SK-N-SH (cell line): ENCODE data around the gene NEU4. TPM values are rescaled to one million over a fixed set of nuclear protein-coding genes. Genes with fewer than 3 reads are reported as not detected.
A peak's percentile ranks its signal among the peaks of the same experiment; 100 is the strongest.

ENCODE experiments used
- CTCF ChIA-PET: fragments of 300-600, 350-600 bp; formaldehyde crosslinking; extraction: SDS; loops from one replicate; lab custom pipeline; 2021; lab: Yijun Ruan, JAX
- POLR2A ChIA-PET: fragments of 350-600 bp; sonication (Branson Sonifier 250); formaldehyde crosslinking; extraction: SDS; loops from one replicate; lab custom pipeline; 2020; ENCODE audit warnings: antibody characterized with exemption, inconsistent platforms; lab: Yijun Ruan, JAX
- DNase-seq: peaks from one replicate; pipeline ENCODE4 v3.0.0; 2012
- H2AFZ ChIP-seq: fragments of 200-600 bp; sonication (generic); 2 replicates; pipeline ENCODE4 v1.8.1; 2016; ENCODE audit warnings: antibody characterized with exemption, mild to moderate bottlenecking, low read depth
- H3F3A ChIP-seq: fragments of 200-600 bp; sonication (generic); replicated peaks from 2 replicates; pipeline ENCODE3; 2016; ENCODE audit warnings: antibody characterized with exemption, mild to moderate bottlenecking; ENCODE audit not compliant: insufficient read depth
- H3K27ac ChIP-seq, 2 experiments: fragments of 200-500 bp in 1 of 2; fragments of 200-600 bp in 1 of 2; sonication (Bioruptor generic) in 1 of 2; sonication (generic), shearing (Covaris generic) in 1 of 2; 2 replicates each; pipeline versions ENCODE4 v1.5.1 to v1.6.1; 2014 to 2016; ENCODE audit warnings: low read depth in 2 of 2, inconsistent platforms in 1 of 2, low read length in 1 of 2, mild to moderate bottlenecking in 1 of 2, mixed read lengths in 1 of 2
- H3K27me3 ChIP-seq: fragments of 200-600 bp; sonication (generic), shearing (Covaris generic); 2 replicates; pipeline ENCODE4 v1.6.1; 2016; ENCODE audit warnings: mixed run types; ENCODE audit not compliant: insufficient read depth
- H3K36me3 ChIP-seq, 2 experiments: fragments of 200-500 bp in 1 of 2; fragments of 200-600 bp in 1 of 2; sonication (Bioruptor generic) in 1 of 2; sonication (generic) in 1 of 2; replicated peaks in 1 of 2; 2 replicates each; pipeline versions ENCODE3 to v1.5.1; 2014 to 2016; ENCODE audit warnings: low read length in 1 of 2, mild to moderate bottlenecking in 1 of 2; ENCODE audit not compliant: insufficient read depth in 2 of 2, control insufficient read depth in 1 of 2
- H3K4me1 ChIP-seq, 2 experiments: fragments of 200-500 bp in 1 of 2; fragments of 200-600 bp in 1 of 2; sonication (Bioruptor generic) in 1 of 2; sonication (generic), shearing (Covaris generic) in 1 of 2; 2 replicates each; pipeline versions ENCODE4 v1.5.1 to v1.6.1; 2014 to 2016; ENCODE audit warnings: low read depth in 1 of 2, low read length in 1 of 2, mixed run types in 1 of 2; ENCODE audit not compliant: insufficient read depth in 2 of 2, control insufficient read depth in 1 of 2
- H3K4me2 ChIP-seq: fragments of 200-600 bp; sonication (generic), shearing (Covaris generic); 2 replicates; pipeline ENCODE4 v1.6.1; 2017; ENCODE audit warnings: mixed run types
- H3K4me3 ChIP-seq, 2 experiments: fragments of 200-500 bp in 1 of 2; fragments of 200-600 bp in 1 of 2; sonication (Bioruptor generic) in 1 of 2; sonication (generic), shearing (Covaris generic) in 1 of 2; 2 replicates each; pipeline versions ENCODE4 v1.5.1 to v1.8.1; 2014 to 2016; ENCODE audit warnings: low read depth in 2 of 2, inconsistent platforms in 1 of 2, low read length in 1 of 2, mild to moderate bottlenecking in 1 of 2, mixed read lengths in 1 of 2, moderate library complexity in 1 of 2
- H3K79me2 ChIP-seq: fragments of 200-600 bp; sonication (generic); 2 replicates; pipeline ENCODE4 v1.8.1; 2017; ENCODE audit warnings: mild to moderate bottlenecking; ENCODE audit not compliant: insufficient read depth
- H3K9ac ChIP-seq: fragments of 200-600 bp; sonication (generic); 2 replicates; pipeline ENCODE4 v1.6.1; 2017; ENCODE audit warnings: mixed run types
- H3K9me2 ChIP-seq: fragments of 200-600 bp; sonication (generic); 2 replicates; pipeline ENCODE4 v1.6.1; 2017; ENCODE audit warnings: mixed run types
- H3K9me3 ChIP-seq: fragments of 200-600 bp; sonication (generic); 2 replicates; pipeline ENCODE4 v1.6.1; 2017; ENCODE audit warnings: mixed run types, mild to moderate bottlenecking, moderate library complexity
- H4K20me1 ChIP-seq: fragments of 200-600 bp; sonication (generic); 2 replicates; pipeline ENCODE4 v1.6.1; 2017; ENCODE audit warnings: mild to moderate bottlenecking, mixed run types; ENCODE audit not compliant: insufficient read depth
- CHD2 ChIP-seq: fragments of 150-350 bp; IDR thresholded peaks from 2 replicates; pipeline ENCODE4 v1.6.1; 2018; ENCODE audit warnings: low read length; ENCODE audit not compliant: partially characterized antibody
- ELF1 ChIP-seq: IDR thresholded peaks from 2 replicates; pipeline ENCODE4 v1.4.0; 2012
- FOXJ3 ChIP-seq: sonication (generic); formaldehyde crosslinking; IDR thresholded peaks from 2 replicates; pipeline ENCODE4 v1.5.1; 2020; ENCODE audit warnings: mild to moderate bottlenecking, missing genetic modification reagents
- GATA2 ChIP-seq: sonication (generic); formaldehyde crosslinking; IDR thresholded peaks from 2 replicates; pipeline ENCODE4 v1.5.0; 2020; ENCODE audit warnings: mild to moderate bottlenecking, missing genetic modification reagents
- JUND ChIP-seq: IDR thresholded peaks from 2 replicates; pipeline ENCODE4 v1.4.0; 2012
- MXI1 ChIP-seq: IDR thresholded peaks from 2 replicates; pipeline ENCODE4 v1.6.1; 2012; ENCODE audit warnings: mild to moderate bottlenecking, low read depth, low read length, improper control_type of control experiment
- NFIC ChIP-seq: IDR thresholded peaks from 2 replicates; pipeline ENCODE4 v1.4.0; 2012; ENCODE audit warnings: borderline replicate concordance
- NRF1 ChIP-seq: IDR thresholded peaks from 2 replicates; pipeline ENCODE4 v1.6.1; 2012; ENCODE audit warnings: low read depth, mild to moderate bottlenecking, low read length
- POLR2AphosphoS5 ChIP-seq: IDR thresholded peaks from 2 replicates; pipeline ENCODE4 v1.6.1; 2012; ENCODE audit warnings: low read depth, low read length
- RAD21 ChIP-seq: IDR thresholded peaks from 2 replicates; pipeline ENCODE4 v1.6.1; 2012; ENCODE audit warnings: mild to moderate bottlenecking, low read length
- RFX5 ChIP-seq: IDR thresholded peaks from 2 replicates; pipeline ENCODE4 v1.6.1; 2012; ENCODE audit warnings: mild to moderate bottlenecking, improper control_type of control experiment, low read length
- RXRA ChIP-seq: IDR thresholded peaks from 2 replicates; pipeline ENCODE4 v1.4.0; 2012; ENCODE audit warnings: low read depth, mild to moderate bottlenecking, borderline replicate concordance
- SMC3 ChIP-seq: IDR thresholded peaks from 2 replicates; pipeline ENCODE4 v1.6.1; 2012; ENCODE audit warnings: low read depth, low read length, improper control_type of control experiment
- TCF12 ChIP-seq: IDR thresholded peaks from 2 replicates; pipeline ENCODE4 v1.4.0; 2012
- YY1 ChIP-seq: IDR thresholded peaks from 2 replicates; pipeline ENCODE4 v1.4.0; 2012; ENCODE audit warnings: low read depth, mild to moderate bottlenecking
- WGBS: methylation state at CpG from one replicate; pipeline ENCODE4 v1.1.6; 2017; ENCODE audit warnings: low lambda C conversion rate; 5-methylcytosine and 5-hydroxymethylcytosine counted together
- polyA plus RNA-seq, 3 experiments: library from polyadenylated mRNA; depleted of rRNA; stranded (reverse); fragments of >200 nt; gene quantifications; 2 replicates each; pipeline ENCODE4 v1.2.3, GENCODE V29; 2012
- TF ChIP-seq, protein P1 (sequence below): IDR thresholded peaks from 2 replicates; pipeline ENCODE4; 2012
- TF ChIP-seq, protein P2 (sequence below): fragments of 150-350 bp; IDR thresholded peaks from 2 replicates; pipeline ENCODE4 v1.6.1; 2017; ENCODE audit warnings: antibody characterized with exemption, low read length, low read depth, borderline replicate concordance
- TF ChIP-seq, protein P3 (sequence below): IDR thresholded peaks from 2 replicates; pipeline ENCODE4 v1.4.0; 2012; ENCODE audit warnings: low read depth, borderline replicate concordance
- TF ChIP-seq, protein P4 (sequence below): IDR thresholded peaks from 2 replicates; pipeline ENCODE4 v1.4.0; 2012; ENCODE audit warnings: low read depth
- TF ChIP-seq, protein P5 (sequence below): IDR thresholded peaks from 2 replicates; pipeline ENCODE4 v1.4.0; 2012; ENCODE audit warnings: low read depth, borderline replicate concordance

The NEU4 gene
- polyA plus RNA-seq, 1 of the 3 experiments (the other 2 are of a cell fraction), result 0.05 TPM

DNA sequence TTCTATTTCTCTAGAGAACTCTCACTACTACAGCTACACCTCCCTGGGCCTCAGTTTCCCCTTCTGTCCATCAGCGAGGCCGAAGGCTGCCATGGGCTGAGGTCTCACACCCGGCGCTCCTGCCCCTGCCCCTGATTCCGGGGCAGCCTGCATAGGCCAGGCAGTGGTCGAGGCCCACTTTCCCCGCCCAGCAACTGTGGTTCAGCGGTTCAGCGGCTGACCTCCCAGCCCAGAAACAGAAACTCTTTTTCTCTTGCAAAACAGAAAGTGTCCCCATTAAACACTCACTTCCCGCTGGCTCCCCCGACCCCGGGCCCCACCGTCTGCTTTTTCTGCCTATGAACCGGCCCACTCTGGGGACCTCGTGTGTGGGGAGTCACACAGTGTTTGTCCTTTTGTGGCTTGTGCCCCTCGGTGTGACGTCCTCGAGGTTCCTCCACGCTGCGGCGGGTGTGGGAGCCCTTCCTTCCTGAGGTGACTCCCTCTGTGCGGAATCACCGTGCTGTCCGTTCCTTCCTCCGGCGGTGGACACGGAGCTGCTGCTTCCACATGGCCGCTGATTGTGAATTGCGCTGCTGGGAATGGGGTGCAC is 33.7 kb downstream of the NEU4 start:
- H3K36me3 ChIP-seq, result no peaks in the 10 kb centered on the region
- H3K9me2 ChIP-seq, result no peaks in the 10 kb centered on the region
- no peaks in the 10 kb centered on the region for H3F3A ChIP-seq
- no peak overlapping the region for H3K9ac ChIP-seq
- no peaks in the 10 kb centered on the region for H3K9me3 ChIP-seq
- TF ChIP-seq RAD21 (no peak), NFIC (no peak), ELF1 (no peak), TCF12 (no peak), CHD2 (no peak), SMC3 (no peak), GATA2 (CRISPR knock-in tag) (no peak), YY1 (no peak), POLR2AphosphoS5 (no peak), RFX5 (no peak)
- TF ChIP-seq, protein P1, sequence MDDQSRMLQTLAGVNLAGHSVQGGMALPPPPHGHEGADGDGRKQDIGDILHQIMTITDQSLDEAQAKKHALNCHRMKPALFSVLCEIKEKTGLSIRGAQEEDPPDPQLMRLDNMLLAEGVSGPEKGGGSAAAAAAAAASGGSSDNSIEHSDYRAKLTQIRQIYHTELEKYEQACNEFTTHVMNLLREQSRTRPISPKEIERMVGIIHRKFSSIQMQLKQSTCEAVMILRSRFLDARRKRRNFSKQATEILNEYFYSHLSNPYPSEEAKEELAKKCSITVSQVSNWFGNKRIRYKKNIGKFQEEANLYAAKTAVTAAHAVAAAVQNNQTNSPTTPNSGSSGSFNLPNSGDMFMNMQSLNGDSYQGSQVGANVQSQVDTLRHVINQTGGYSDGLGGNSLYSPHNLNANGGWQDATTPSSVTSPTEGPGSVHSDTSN, result no peak
- TF ChIP-seq, protein P2, sequence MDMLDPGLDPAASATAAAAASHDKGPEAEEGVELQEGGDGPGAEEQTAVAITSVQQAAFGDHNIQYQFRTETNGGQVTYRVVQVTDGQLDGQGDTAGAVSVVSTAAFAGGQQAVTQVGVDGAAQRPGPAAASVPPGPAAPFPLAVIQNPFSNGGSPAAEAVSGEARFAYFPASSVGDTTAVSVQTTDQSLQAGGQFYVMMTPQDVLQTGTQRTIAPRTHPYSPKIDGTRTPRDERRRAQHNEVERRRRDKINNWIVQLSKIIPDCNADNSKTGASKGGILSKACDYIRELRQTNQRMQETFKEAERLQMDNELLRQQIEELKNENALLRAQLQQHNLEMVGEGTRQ, result no peak
- TF ChIP-seq, protein P3, sequence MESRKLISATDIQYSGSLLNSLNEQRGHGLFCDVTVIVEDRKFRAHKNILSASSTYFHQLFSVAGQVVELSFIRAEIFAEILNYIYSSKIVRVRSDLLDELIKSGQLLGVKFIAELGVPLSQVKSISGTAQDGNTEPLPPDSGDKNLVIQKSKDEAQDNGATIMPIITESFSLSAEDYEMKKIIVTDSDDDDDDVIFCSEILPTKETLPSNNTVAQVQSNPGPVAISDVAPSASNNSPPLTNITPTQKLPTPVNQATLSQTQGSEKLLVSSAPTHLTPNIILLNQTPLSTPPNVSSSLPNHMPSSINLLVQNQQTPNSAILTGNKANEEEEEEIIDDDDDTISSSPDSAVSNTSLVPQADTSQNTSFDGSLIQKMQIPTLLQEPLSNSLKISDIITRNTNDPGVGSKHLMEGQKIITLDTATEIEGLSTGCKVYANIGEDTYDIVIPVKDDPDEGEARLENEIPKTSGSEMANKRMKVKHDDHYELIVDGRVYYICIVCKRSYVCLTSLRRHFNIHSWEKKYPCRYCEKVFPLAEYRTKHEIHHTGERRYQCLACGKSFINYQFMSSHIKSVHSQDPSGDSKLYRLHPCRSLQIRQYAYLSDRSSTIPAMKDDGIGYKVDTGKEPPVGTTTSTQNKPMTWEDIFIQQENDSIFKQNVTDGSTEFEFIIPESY, result no peak
- H3K79me2 ChIP-seq, result no peaks in the 10 kb centered on the region
- H2AFZ ChIP-seq, result no peak overlapping the region
- no peak overlapping the region for H3K4me3 ChIP-seq
- DNase-seq, result peak; percentile 28
- no peak overlapping the region for H3K4me2 ChIP-seq
- ChIA-PET POLR2A (no interaction called here), CTCF (interaction anchor here (1.3 kb wide), 1 partner anchor 17 kb away, joined by 3 read pairs; no protein-coding TSS in a partner anchor)
- H3K4me1 ChIP-seq, result no peaks in the 10 kb centered on the region; a peak in 1 of 4 replicates
- H3K27ac ChIP-seq, result no peak overlapping the region
- no peaks in the 10 kb centered on the region for H4K20me1 ChIP-seq
- 95% methylated on average over 27 of the region's 29 CpGs for WGBS
- no peaks in the 10 kb centered on the region for H3K27me3 ChIP-seq

DNA sequence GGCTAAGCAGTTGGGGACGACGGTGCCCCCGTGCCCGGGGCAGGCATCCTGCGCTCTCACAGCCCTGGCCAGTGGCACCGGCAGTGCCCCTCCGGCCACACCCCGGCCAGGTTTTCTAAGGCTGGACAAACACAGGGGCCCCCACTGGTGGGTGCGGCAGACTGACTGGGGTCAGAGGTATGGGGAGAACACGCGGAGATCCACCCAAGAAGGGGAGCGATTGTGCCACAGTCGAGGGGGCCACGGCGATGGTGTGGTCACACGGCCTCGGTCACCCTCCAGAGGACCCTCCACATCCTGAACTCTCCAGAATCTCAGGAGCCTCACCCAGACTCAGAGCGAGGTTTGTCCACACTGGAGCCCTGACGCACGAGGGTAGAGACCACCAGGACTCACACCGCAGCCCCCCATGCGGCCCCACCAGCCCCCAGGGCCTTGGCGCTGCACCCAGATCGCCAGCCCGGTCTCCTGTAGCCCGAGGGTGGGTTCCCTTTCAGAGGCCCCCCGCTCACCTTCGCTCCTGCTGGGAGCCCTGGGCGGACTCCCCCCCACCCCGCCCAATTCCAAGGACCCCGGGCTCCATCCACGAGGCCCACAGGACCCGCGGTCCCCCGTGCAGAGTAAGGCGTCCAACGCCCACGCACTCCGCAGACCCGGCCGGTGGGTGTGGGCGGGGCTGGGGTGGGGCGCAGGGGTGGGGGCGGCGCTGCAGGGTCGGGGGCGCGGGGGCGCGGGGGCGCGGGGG is 34.5 kb downstream of the NEU4 start:
- WGBS, result 40% methylated on average over 2 of the region's 52 CpGs
- no peak overlapping the region for H3K9ac ChIP-seq
- H2AFZ ChIP-seq, result no peak overlapping the region
- no peaks in the 10 kb centered on the region for H3K79me2 ChIP-seq
- H3K27me3 ChIP-seq, result no peaks in the 10 kb centered on the region
- no peaks in the 10 kb centered on the region for H3K36me3 ChIP-seq
- no peaks in the 10 kb centered on the region for H3F3A ChIP-seq
- H3K4me2 ChIP-seq, result no peak overlapping the region
- POLR2A ChIA-PET, result no interaction called here
- no peaks in the 10 kb centered on the region; a peak in 1 of 4 replicates for H3K4me1 ChIP-seq
- no peaks in the 10 kb centered on the region for H3K9me3 ChIP-seq
- CTCF ChIA-PET, result interaction anchor here (1.4 to 1.7 kb wide), 2 partner anchors 9 to 17 kb away, joined by 4 to 5 read pairs; no protein-coding TSS in a partner anchor
- H3K4me3 ChIP-seq, result no peak overlapping the region; a peak in 1 of 4 replicates
- H3K27ac ChIP-seq, result no peak overlapping the region
- H4K20me1 ChIP-seq, result no peaks in the 10 kb centered on the region
- no peaks in the 10 kb centered on the region for H3K9me2 ChIP-seq
- DNase-seq, result no peak
- TF ChIP-seq TCF12 (no peak), NRF1 (no peak), JUND (no peak), NFIC (no peak), FOXJ3 (no peak), YY1 (no peak), RXRA (no peak), RAD21 (no peak), MXI1 (no peak)
- TF ChIP-seq, protein P4, sequence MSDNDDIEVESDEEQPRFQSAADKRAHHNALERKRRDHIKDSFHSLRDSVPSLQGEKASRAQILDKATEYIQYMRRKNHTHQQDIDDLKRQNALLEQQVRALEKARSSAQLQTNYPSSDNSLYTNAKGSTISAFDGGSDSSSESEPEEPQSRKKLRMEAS, result no peak
- TF ChIP-seq, protein P5, sequence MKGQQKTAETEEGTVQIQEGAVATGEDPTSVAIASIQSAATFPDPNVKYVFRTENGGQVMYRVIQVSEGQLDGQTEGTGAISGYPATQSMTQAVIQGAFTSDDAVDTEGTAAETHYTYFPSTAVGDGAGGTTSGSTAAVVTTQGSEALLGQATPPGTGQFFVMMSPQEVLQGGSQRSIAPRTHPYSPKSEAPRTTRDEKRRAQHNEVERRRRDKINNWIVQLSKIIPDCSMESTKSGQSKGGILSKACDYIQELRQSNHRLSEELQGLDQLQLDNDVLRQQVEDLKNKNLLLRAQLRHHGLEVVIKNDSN, result no peak
- TF ChIP-seq, protein P1, result no peak
